Natural killer cell (primary cell): ENCODE data around the gene MOB3C. TPM values are rescaled to one million over a fixed set of nuclear protein-coding genes. Genes with fewer than 3 reads are reported as not detected.
A peak's percentile ranks its signal among the peaks of the same experiment; 100 is the strongest.

Experiments
- ATAC-seq, 3 donors: fragments of 150-1000 bp in 2 of 3; fragments of 200-7000 bp in 1 of 3; cut with Tn5 transposase; 1 replicate in 1 of 3; 2 replicates in 2 of 3; pipeline ENCODE4 v1.10.0; 2021; ENCODE audit warnings: mild to moderate bottlenecking in 2 of 3, moderate library complexity in 2 of 3
- DNase-seq, 2 donors: peaks; one replicate each; pipeline versions ENCODE4 v3.0.0 to v3.0.0-alpha.2; 2013 to 2021; ENCODE audit warnings: mixed read lengths in 1 of 2
- H3K27ac ChIP-seq: one replicate; pipeline ENCODE4 v1.5.1; 2013; ENCODE audit warnings: mild to moderate bottlenecking, low read length
- H3K27me3 ChIP-seq: one replicate; pipeline ENCODE4 v1.6.1; 2013; ENCODE audit warnings: low read length; ENCODE audit not compliant: control insufficient read depth, insufficient read depth
- H3K36me3 ChIP-seq: one replicate; pipeline ENCODE4 v1.6.1; 2013; ENCODE audit warnings: low read length; ENCODE audit not compliant: control insufficient read depth, insufficient read depth
- H3K4me1 ChIP-seq: one replicate; pipeline ENCODE4 v1.6.1; 2013; ENCODE audit warnings: low read length; ENCODE audit not compliant: control insufficient read depth, insufficient read depth
- H3K4me3 ChIP-seq: one replicate; pipeline ENCODE4 v1.5.1; 2013; ENCODE audit warnings: low read length
- H3K9me3 ChIP-seq: one replicate; pipeline ENCODE4 v1.6.1; 2013; ENCODE audit warnings: low read length; ENCODE audit not compliant: control insufficient read depth, insufficient read depth
- H3K27ac Mint-ChIP-seq, 2 donors: one replicate each; pipeline ENCODE4 v1.8.0; 2022; ENCODE audit warnings: mild to moderate bottlenecking in 2 of 2, mixed read lengths in 2 of 2, moderate library complexity in 1 of 2
- H3K27me3 Mint-ChIP-seq, 2 donors: one replicate each; pipeline ENCODE4 v1.8.0; 2022; ENCODE audit warnings: low read depth in 2 of 2, mixed read lengths in 2 of 2
- H3K36me3 Mint-ChIP-seq: one replicate; pipeline ENCODE4 v1.8.0; 2022; ENCODE audit warnings: mixed read lengths
- H3K4me1 Mint-ChIP-seq, 2 donors: one replicate each; pipeline ENCODE4 v1.8.0; 2022; ENCODE audit warnings: mixed read lengths in 2 of 2
- H3K4me3 Mint-ChIP-seq: one replicate; pipeline ENCODE4 v1.8.0; 2022; ENCODE audit warnings: mild to moderate bottlenecking, moderate library complexity, mixed read lengths
- H3K9me3 Mint-ChIP-seq, 2 donors: one replicate each; pipeline ENCODE4 v1.8.0; 2022; ENCODE audit warnings: mixed read lengths in 2 of 2
- CTCF ChIP-seq: fragments of 200-600 bp; IDR thresholded peaks from one replicate; pipeline ENCODE4 v1.8.0; 2022; ENCODE audit warnings: antibody characterized with exemption
- WGBS: methylation state at CpG from one replicate; pipeline ENCODE4 v1.1.7; 2013; ENCODE audit warnings: missing lambda C conversion rate; ENCODE audit not compliant: insufficient coverage; 5-methylcytosine and 5-hydroxymethylcytosine counted together
- intact Hi-C: fragments of 100-400 bp; cut with micrococcal nuclease; formaldehyde crosslinking; loops from one replicate; pipeline ENCODE4 v1.14.2; 2022
- total RNA-seq, 4 donors: library from RNA; stranded (reverse); fragments of 120-200 nt in 1 of 4; gene quantifications; one replicate each; pipeline versions ENCODE4 v1.2.3 to v1.2.4, GENCODE V29; 2013 to 2022

Gene MOB3C
- total RNA-seq, 3 donors from 2014 or later (not counting 1 experiment from before 2014, with no cell fraction given): 16.7 to 25.1 (median 19.2) TPM

- TF ChIP-seq CTCF: no peak
- peaks cover 0 to 5% of the 10 kb centered on the region in 2 donors for H3K4me1 Mint-ChIP-seq
- Histone ChIP-seq H3K36me3 (peaks cover 51% of the 10 kb centered on the region), H3K9me3 (no peaks in the 10 kb centered on the region), H3K27me3 (no peaks in the 10 kb centered on the region), H3K4me1 (no peaks in the 10 kb centered on the region), H3K27ac (no peak overlapping the region), H3K4me3 (no peak overlapping the region)
- whole genome bisulfite sequencing: 97% methylated on average over 11 of the region's 12 CpGs
- intact Hi-C loops: no loop called here
- no peak overlapping the region for H3K4me3 Mint-ChIP-seq
- no peaks in the 10 kb centered on the region for H3K27me3 Mint-ChIP-seq
- DNase-seq (no peak), ATAC-seq (no peak)
- H3K36me3 Mint-ChIP-seq: no peaks in the 10 kb centered on the region
- no peaks in the 10 kb centered on the region for H3K9me3 Mint-ChIP-seq
- no peak overlapping the region for H3K27ac Mint-ChIP-seq
Measured at GRCh38 chr1:46575300-46575699, 41.3 kb downstream of the MOB3C start.

GRCh38 chr1:46571691-46572225 lies 44.9 kb downstream of the MOB3C start:
- intact Hi-C loops: no loop called here

GRCh38 chr1:46569884-46570725 lies 46.5 kb downstream of the MOB3C start:
- H3K9me3 Mint-ChIP-seq: no peaks in the 10 kb centered on the region
- no peak for TF ChIP-seq CTCF
- H3K27ac ChIP-seq: no peak overlapping the region
- no peak overlapping the region for H3K4me3 ChIP-seq
- ATAC-seq: no peak
- no peaks in the 10 kb centered on the region for H3K27me3 ChIP-seq
- 90% methylated on average over 12 of the region's 14 CpGs for WGBS
- H3K27me3 Mint-ChIP-seq: no peaks in the 10 kb centered on the region
- intact Hi-C loops: no loop called here
- H3K4me3 Mint-ChIP-seq: no peak overlapping the region
- no peaks in the 10 kb centered on the region for H3K4me1 Mint-ChIP-seq
- H3K27ac Mint-ChIP-seq: no peak overlapping the region
- no peaks in the 10 kb centered on the region for H3K9me3 ChIP-seq
- no peak for DNase-seq
- no peaks in the 10 kb centered on the region for H3K4me1 ChIP-seq
- peaks cover 7% of the 10 kb centered on the region for H3K36me3 Mint-ChIP-seq
- H3K36me3 ChIP-seq: peaks cover 29% of the 10 kb centered on the region

More at GRCh38 chr1:46571691-46572225, 44.9 kb downstream of the MOB3C start:
- Mint-ChIP-seq H3K4me1 (no peaks in the 10 kb centered on the region), H3K27me3 (no peaks in the 10 kb centered on the region), H3K36me3 (peaks cover 7% of the 10 kb centered on the region), H3K4me3 (no peak overlapping the region), H3K9me3 (no peaks in the 10 kb centered on the region), H3K27ac (peak overlapping the region in 1 of 2 donors; percentile 29)
- TF ChIP-seq CTCF: no peak
- ATAC-seq (no peak), DNase-seq (no peak)
- Histone ChIP-seq H3K4me1 (no peaks in the 10 kb centered on the region), H3K27me3 (no peaks in the 10 kb centered on the region), H3K9me3 (no peaks in the 10 kb centered on the region), H3K27ac (no peak overlapping the region), H3K36me3 (peaks cover 36% of the 10 kb centered on the region), H3K4me3 (no peak overlapping the region)
- 94% methylated on average over 6 of the region's 6 CpGs for WGBS
